B cell (primary cell): ENCODE results near the gene PASD1. TPM values are rescaled to one million over a fixed set of nuclear protein-coding genes. Genes with fewer than 3 reads are reported as not detected.

ENCODE experiments used
- polyA plus RNA-seq: library from polyadenylated mRNA; depleted of rRNA; stranded (reverse); fragments of >200 nt; gene quantifications from 2 replicates; pipeline ENCODE4 v1.2.3, GENCODE V29; 2012
- total RNA-seq, 2 donors: library from RNA; stranded (reverse); fragments of 120-200 nt in 1 of 2; gene quantifications; 1 replicate in 1 of 2; 2 replicates in 1 of 2; pipeline versions ENCODE4 v1.2.3 to v1.2.4, GENCODE V29; 2013 to 2022

PASD1 gene
- total and polyA plus RNA-seq, 2 donors (not counting 1 experiment from before 2014, with no cell fraction given) = not detected

Other genes with a start within 250 kb of the PASD1 start
- gene VMA21, start 166.5 kb upstream of the PASD1 start, total RNA-seq = 22.6 and 22.7 TPM in 2 replicates
- 8.4 and 14.2 TPM in 2 replicates for gene VMA21, start 166.5 kb upstream of the PASD1 start, polyA plus RNA-seq
- gene PRRG3, start 131.8 kb downstream of the PASD1 start, total RNA-seq = not detected in 2 replicates
- not detected in 2 replicates for gene PRRG3, start 131.8 kb downstream of the PASD1 start, polyA plus RNA-seq
- gene FATE1, start 152.4 kb downstream of the PASD1 start, total RNA-seq = not detected in 2 replicates
- not detected in 2 replicates for gene FATE1, start 152.4 kb downstream of the PASD1 start, polyA plus RNA-seq
- not detected in 2 replicates for gene CNGA2, start 171.1 kb downstream of the PASD1 start, total RNA-seq
- not detected in 2 replicates for gene CNGA2, start 171.1 kb downstream of the PASD1 start, polyA plus RNA-seq